ENCODE data around the gene WDR45B. TPM values are rescaled to one million over a fixed set of nuclear protein-coding genes. Genes with fewer than 3 reads are reported as not detected.

Gene WDR45B
- total and polyA plus RNA-seq, 4 donors = 83.8 to 120 (median 102) TPM

- Histone ChIP-seq H3K36me3 (ENCODE audit: control insufficient read depth, insufficient read depth, low read length) (peaks cover 84% of the 10 kb centered on the region), H3K27ac (ENCODE audit: low read depth, low read length) (no peak overlapping the region), H3K4me3 (ENCODE audit: low read depth, low read length) (no peak overlapping the region), H3K27me3 (ENCODE audit: control insufficient read depth, insufficient read depth, low read length) (no peaks in the 10 kb centered on the region), H3K4me1 (ENCODE audit: control insufficient read depth, insufficient read depth, low read length) (peaks cover 21% of the 10 kb centered on the region), H3K9me3 (ENCODE audit: control insufficient read depth, insufficient read depth, low read length) (no peaks in the 10 kb centered on the region)
- 91% methylated on average over 33 of the region's 33 CpGs for WGBS (ENCODE audit: insufficient coverage)
- no peak for DNase-seq (ENCODE audit: low read depth in 4 of 6, low spot score in 6 of 6)
Observed at GRCh38 chr17:82596837-82597672, 51.2 kb downstream of the WDR45B start.

DNA sequence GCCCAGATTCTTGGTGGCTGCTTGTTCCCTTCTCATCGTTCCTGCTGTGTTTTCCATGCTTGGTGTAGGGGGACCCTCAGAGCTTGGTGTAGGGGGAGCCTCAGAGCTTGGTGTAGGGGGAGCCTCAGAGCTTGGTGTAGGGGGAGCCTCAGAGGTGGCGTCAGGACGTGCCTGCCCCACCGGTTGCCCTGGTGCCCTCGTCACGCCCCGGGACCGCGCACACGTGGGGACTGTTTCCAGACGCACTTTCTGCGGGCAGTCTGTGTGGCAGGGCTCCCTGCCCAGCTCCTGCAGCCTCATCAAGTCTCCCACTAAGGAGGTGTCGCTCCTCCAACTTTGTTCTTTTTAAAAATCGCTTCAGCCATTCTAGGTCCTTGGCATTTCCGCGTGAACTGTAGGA lies 51.9 kb downstream of the WDR45B start:
- 90% methylated on average over 15 of the region's 16 CpGs for WGBS (ENCODE audit: insufficient coverage)
- H3K36me3 ChIP-seq (ENCODE audit: control insufficient read depth, insufficient read depth, low read length) = peaks cover 84% of the 10 kb centered on the region
- H3K4me3 ChIP-seq (ENCODE audit: low read depth, low read length) = no peak overlapping the region
- H3K9me3 ChIP-seq (ENCODE audit: control insufficient read depth, insufficient read depth, low read length) = no peaks in the 10 kb centered on the region
- DNase-seq (ENCODE audit: low read depth in 4 of 6, low spot score in 6 of 6) = no peak
- peaks cover 28% of the 10 kb centered on the region for H3K4me1 ChIP-seq (ENCODE audit: control insufficient read depth, insufficient read depth, low read length)
- no peak overlapping the region for H3K27ac ChIP-seq (ENCODE audit: low read depth, low read length)
- H3K27me3 ChIP-seq (ENCODE audit: control insufficient read depth, insufficient read depth, low read length) = no peaks in the 10 kb centered on the region

DNA sequence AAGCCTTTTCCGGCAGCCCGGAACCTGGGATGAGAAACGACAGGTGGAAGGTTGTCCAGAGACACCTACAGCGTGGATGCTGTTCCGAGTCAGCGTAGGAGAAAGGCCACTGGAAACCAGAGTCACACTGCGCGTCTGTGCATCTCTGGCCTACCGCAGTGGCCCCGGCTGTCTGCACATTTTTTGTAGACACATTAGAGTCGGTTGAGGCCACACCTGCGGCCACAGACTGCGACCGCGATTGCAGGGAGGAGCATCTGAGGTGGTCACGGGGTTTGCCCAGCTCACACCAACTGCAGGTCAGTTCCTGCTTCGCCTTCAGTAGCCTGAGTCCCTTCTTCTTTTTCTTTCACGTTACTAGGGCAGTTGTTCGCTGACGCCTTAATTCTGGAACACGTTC lies 52.4 kb downstream of the WDR45B start:
- Histone ChIP-seq H3K27ac (ENCODE audit: low read depth, low read length) (no peak overlapping the region), H3K36me3 (ENCODE audit: control insufficient read depth, insufficient read depth, low read length) (peaks cover 84% of the 10 kb centered on the region), H3K9me3 (ENCODE audit: control insufficient read depth, insufficient read depth, low read length) (no peaks in the 10 kb centered on the region), H3K4me3 (ENCODE audit: low read depth, low read length) (no peak overlapping the region), H3K27me3 (ENCODE audit: control insufficient read depth, insufficient read depth, low read length) (no peaks in the 10 kb centered on the region), H3K4me1 (ENCODE audit: control insufficient read depth, insufficient read depth, low read length) (peaks cover 32% of the 10 kb centered on the region)
- WGBS (ENCODE audit: insufficient coverage) = 92% methylated on average over 17 of the region's 21 CpGs
- no peak for DNase-seq (ENCODE audit: low read depth in 4 of 6, low spot score in 6 of 6)

- H3K4me3 ChIP-seq (ENCODE audit: low read depth, low read length) = no peak overlapping the region
- H3K27me3 ChIP-seq (ENCODE audit: control insufficient read depth, insufficient read depth, low read length) = no peaks in the 10 kb centered on the region
- peaks cover 35% of the 10 kb centered on the region for H3K4me1 ChIP-seq (ENCODE audit: control insufficient read depth, insufficient read depth, low read length)
- H3K9me3 ChIP-seq (ENCODE audit: control insufficient read depth, insufficient read depth, low read length) = no peaks in the 10 kb centered on the region
- H3K27ac ChIP-seq (ENCODE audit: low read depth, low read length) = no peak overlapping the region
- DNase-seq (ENCODE audit: low read depth in 4 of 6, low spot score in 6 of 6) = no peak
- H3K36me3 ChIP-seq (ENCODE audit: control insufficient read depth, insufficient read depth, low read length) = peaks cover 81% of the 10 kb centered on the region
- WGBS (ENCODE audit: insufficient coverage) = 95% methylated on average over 11 of the region's 11 CpGs
Observed at GRCh38 chr17:82594571-82594970, 53.7 kb downstream of the WDR45B start.

DNA sequence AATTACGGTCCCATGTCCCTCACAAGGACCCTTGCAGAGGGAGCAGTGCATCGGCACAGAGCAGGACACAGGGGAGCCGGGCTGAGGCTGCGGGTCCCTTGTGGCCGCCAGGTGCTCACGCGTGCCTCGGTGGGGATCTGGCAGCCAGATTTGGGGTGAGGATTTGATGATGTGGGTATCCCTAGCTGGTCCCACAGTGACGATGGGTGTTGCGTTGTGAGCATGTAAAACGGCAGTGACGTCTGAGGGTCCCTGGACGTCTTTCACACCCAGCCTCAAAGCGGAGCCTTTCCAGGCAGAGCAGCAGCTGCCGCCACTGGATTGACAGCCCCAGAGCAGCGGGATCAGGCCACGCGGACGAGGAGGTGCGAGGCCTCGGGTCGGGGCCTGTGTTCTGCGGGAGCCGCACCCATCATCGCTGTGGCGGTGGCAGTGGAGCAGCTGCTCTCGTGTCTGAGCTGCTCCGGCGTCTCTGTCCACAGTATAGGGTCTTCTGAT lies 54.6 kb downstream of the WDR45B start:
- peak overlapping the region; percentile 91 for H3K27ac ChIP-seq (ENCODE audit: low read depth, low read length)
- WGBS (ENCODE audit: insufficient coverage) = 46% methylated on average over 27 of the region's 29 CpGs
- peak in 2 of 6 donors; percentile 31 to 37 for DNase-seq (ENCODE audit: low read depth in 4 of 6, low spot score in 6 of 6)

GRCh38 chr17:82592767-82593589 lies 55.3 kb downstream of the WDR45B start:
- peak; percentile 57 to 96 (median 75) for DNase-seq (ENCODE audit: low read depth in 4 of 6, low spot score in 6 of 6)
- H3K4me1 ChIP-seq (ENCODE audit: control insufficient read depth, insufficient read depth, low read length) = peaks cover 35% of the 10 kb centered on the region
- peak overlapping the region; percentile 91 for H3K27ac ChIP-seq (ENCODE audit: low read depth, low read length)
- H3K9me3 ChIP-seq (ENCODE audit: control insufficient read depth, insufficient read depth, low read length) = no peaks in the 10 kb centered on the region
- H3K4me3 ChIP-seq (ENCODE audit: low read depth, low read length) = peak overlapping the region; percentile 52
- 10% methylated on average over 29 of the region's 29 CpGs for WGBS (ENCODE audit: insufficient coverage)
- H3K36me3 ChIP-seq (ENCODE audit: control insufficient read depth, insufficient read depth, low read length) = peaks cover 74% of the 10 kb centered on the region
- no peaks in the 10 kb centered on the region for H3K27me3 ChIP-seq (ENCODE audit: control insufficient read depth, insufficient read depth, low read length)

More for the DNA sequence above, 54.6 kb downstream of the WDR45B start:
- H3K9me3 ChIP-seq (ENCODE audit: control insufficient read depth, insufficient read depth, low read length) = no peaks in the 10 kb centered on the region
- peak overlapping the region; percentile 52 for H3K4me3 ChIP-seq (ENCODE audit: low read depth, low read length)
- peaks cover 74% of the 10 kb centered on the region for H3K36me3 ChIP-seq (ENCODE audit: control insufficient read depth, insufficient read depth, low read length)
- no peaks in the 10 kb centered on the region for H3K27me3 ChIP-seq (ENCODE audit: control insufficient read depth, insufficient read depth, low read length)
- H3K4me1 ChIP-seq (ENCODE audit: control insufficient read depth, insufficient read depth, low read length) = peaks cover 35% of the 10 kb centered on the region

GRCh38 chr17:82592289-82592766 lies 55.9 kb downstream of the WDR45B start:
- DNase-seq (ENCODE audit: low read depth in 4 of 6, low spot score in 6 of 6) = no peak
- Histone ChIP-seq H3K27me3 (ENCODE audit: control insufficient read depth, insufficient read depth, low read length) (no peaks in the 10 kb centered on the region), H3K4me1 (ENCODE audit: control insufficient read depth, insufficient read depth, low read length) (peaks cover 35% of the 10 kb centered on the region), H3K4me3 (ENCODE audit: low read depth, low read length) (no peak overlapping the region), H3K36me3 (ENCODE audit: control insufficient read depth, insufficient read depth, low read length) (peaks cover 75% of the 10 kb centered on the region), H3K9me3 (ENCODE audit: control insufficient read depth, insufficient read depth, low read length) (no peaks in the 10 kb centered on the region), H3K27ac (ENCODE audit: low read depth, low read length) (peak overlapping the region; percentile 91)
- WGBS (ENCODE audit: insufficient coverage) = 63% methylated on average over 9 of the region's 9 CpGs

DNA sequence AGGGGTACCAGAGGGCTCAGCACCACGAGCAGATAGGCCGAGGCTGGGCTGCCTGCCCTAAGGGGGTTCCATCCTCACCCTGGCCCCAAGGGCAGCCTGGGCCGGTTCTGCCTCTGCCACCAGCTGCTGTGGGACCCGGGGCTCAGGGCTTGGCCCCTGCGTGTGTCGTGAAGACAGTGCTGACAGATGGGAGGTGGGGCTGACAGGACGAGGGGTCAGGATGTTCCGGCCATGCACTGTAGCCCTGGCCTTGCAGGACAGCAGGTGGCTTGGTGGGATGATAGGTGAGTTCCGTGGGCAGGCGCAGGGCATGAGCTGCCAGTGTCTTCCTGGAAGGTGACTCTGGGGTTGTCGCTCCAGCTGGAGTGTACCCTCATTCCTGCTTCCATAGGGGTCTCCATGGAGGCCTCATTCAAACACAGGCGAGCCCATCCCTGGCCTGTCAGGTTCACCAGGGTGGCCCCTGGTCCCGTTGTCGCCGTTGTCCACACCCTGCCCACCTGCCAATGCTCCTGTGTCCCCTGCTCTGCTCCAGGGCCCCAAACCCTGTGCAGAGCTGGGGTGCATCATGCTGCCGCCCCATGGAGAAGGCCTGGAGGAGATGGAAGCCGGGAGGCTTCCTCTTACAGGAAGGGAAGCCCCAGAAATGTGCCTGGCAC lies 57.2 kb downstream of the WDR45B start:
- no peak for DNase-seq (ENCODE audit: low read depth in 4 of 6, low spot score in 6 of 6)
- Histone ChIP-seq H3K4me3 (ENCODE audit: low read depth, low read length) (no peak overlapping the region), H3K4me1 (ENCODE audit: control insufficient read depth, insufficient read depth, low read length) (peaks cover 35% of the 10 kb centered on the region), H3K36me3 (ENCODE audit: control insufficient read depth, insufficient read depth, low read length) (peaks cover 74% of the 10 kb centered on the region), H3K27me3 (ENCODE audit: control insufficient read depth, insufficient read depth, low read length) (no peaks in the 10 kb centered on the region), H3K9me3 (ENCODE audit: control insufficient read depth, insufficient read depth, low read length) (no peaks in the 10 kb centered on the region), H3K27ac (ENCODE audit: low read depth, low read length) (no peak overlapping the region)
- WGBS (ENCODE audit: insufficient coverage) = 80% methylated on average over 15 of the region's 17 CpGs

DNA sequence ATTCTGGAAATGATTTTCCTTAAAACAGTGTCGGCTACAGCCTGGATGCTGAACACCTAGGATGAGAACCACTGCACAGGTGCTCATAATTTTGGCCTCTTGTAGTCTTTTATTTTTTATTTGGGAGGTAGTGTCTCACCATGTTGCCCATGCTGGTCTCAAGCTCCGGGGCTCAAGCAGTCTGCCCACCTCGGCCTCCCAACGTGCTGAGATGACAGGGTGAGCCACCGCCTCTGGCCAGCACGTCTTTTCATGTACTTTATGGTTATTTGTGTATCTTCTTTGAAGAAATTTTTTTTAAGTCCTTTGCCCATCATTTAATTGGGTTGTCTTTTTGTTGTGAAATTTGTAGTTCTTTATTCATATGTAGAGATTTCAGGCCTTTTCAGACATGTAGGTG lies 58.0 kb downstream of the WDR45B start:
- Histone ChIP-seq H3K27me3 (ENCODE audit: control insufficient read depth, insufficient read depth, low read length) (no peaks in the 10 kb centered on the region), H3K4me3 (ENCODE audit: low read depth, low read length) (no peak overlapping the region), H3K9me3 (ENCODE audit: control insufficient read depth, insufficient read depth, low read length) (no peaks in the 10 kb centered on the region), H3K4me1 (ENCODE audit: control insufficient read depth, insufficient read depth, low read length) (peaks cover 35% of the 10 kb centered on the region), H3K36me3 (ENCODE audit: control insufficient read depth, insufficient read depth, low read length) (peaks cover 73% of the 10 kb centered on the region), H3K27ac (ENCODE audit: low read depth, low read length) (no peak overlapping the region)
- no peak for DNase-seq (ENCODE audit: low read depth in 4 of 6, low spot score in 6 of 6)
- WGBS (ENCODE audit: insufficient coverage) = 100% methylated on average over 1 of the region's 6 CpGs

Measured in spinal cord (tissue), 10 donors.